Esophagus (tissue), 2 donors: Measurements from ENCODE around the gene ITPR1. TPM values are rescaled to one million over a fixed set of nuclear protein-coding genes. Genes with fewer than 3 reads are reported as not detected.

ENCODE experiments used
- H3K27ac ChIP-seq, 2 donors: one replicate each; pipeline ENCODE4 v1.5.1; 2013; ENCODE audit warnings: low read depth in 2 of 2, mild to moderate bottlenecking in 2 of 2, inconsistent platforms in 1 of 2, low read length in 1 of 2, moderate library complexity in 1 of 2
- H3K27me3 ChIP-seq, 2 donors: one replicate each; pipeline ENCODE4 v1.6.1; 2013; ENCODE audit warnings: low read length in 2 of 2, control low read depth in 1 of 2, mild to moderate bottlenecking in 1 of 2; ENCODE audit not compliant: insufficient read depth in 2 of 2, control insufficient read depth in 1 of 2
- H3K36me3 ChIP-seq, 2 donors: one replicate each; pipeline ENCODE4 v1.6.1; 2013; ENCODE audit warnings: low read length in 1 of 2; ENCODE audit not compliant: control insufficient read depth in 2 of 2, insufficient read depth in 2 of 2
- H3K4me1 ChIP-seq, 2 donors: one replicate each; pipeline ENCODE4 v1.6.1; 2013; ENCODE audit warnings: low read length in 1 of 2; ENCODE audit not compliant: control insufficient read depth in 2 of 2, insufficient read depth in 2 of 2
- H3K4me3 ChIP-seq, 2 donors: one replicate each; pipeline ENCODE4 v1.5.1; 2013; ENCODE audit warnings: low read length in 2 of 2, mild to moderate bottlenecking in 2 of 2, low read depth in 1 of 2, moderate library complexity in 1 of 2
- H3K9me3 ChIP-seq, 2 donors: one replicate each; pipeline ENCODE4 v1.6.1; 2013; ENCODE audit warnings: mild to moderate bottlenecking in 2 of 2, low read depth in 1 of 2, low read length in 1 of 2, moderate library complexity in 1 of 2; ENCODE audit not compliant: control insufficient read depth in 2 of 2, insufficient read depth in 1 of 2
- WGBS, 2 donors: extraction: QIAGEN DNeasy Blood & Tissue Kit; methylation state at CpG; one replicate each; pipeline ENCODE4 v1.1.7; 2013; 5-methylcytosine and 5-hydroxymethylcytosine counted together
- polyA plus RNA-seq, 2 donors: library from polyadenylated mRNA; stranded (reverse); fragments of 200-250 nt; gene quantifications; one replicate each; pipeline ENCODE4 v1.2.3, GENCODE V29; 2013
- donor health status: healthy with polysubstance abuse.
- donor health status: Bipolar disorder and iron deficiency.

The ITPR1 gene
- polyA plus RNA-seq, 2 donors = 7.5 to 16.3 TPM

GRCh38 chr3:4738737-4739274 lies 245.7 kb downstream of the ITPR1 start:
- Histone ChIP-seq H3K27ac (peak overlapping the region in 1 of 2 donors; percentile 71), H3K4me3 (no peak overlapping the region), H3K27me3 (no peaks in the 10 kb centered on the region), H3K9me3 (no peaks in the 10 kb centered on the region), H3K36me3 (peaks cover 0 to 3% of the 10 kb centered on the region in 2 donors), H3K4me1 (peaks cover 0 to 27% of the 10 kb centered on the region in 2 donors)
- WGBS, 2 donors = 85 to 86% methylated on average over 9 of the region's 9 CpGs

- no peaks in the 10 kb centered on the region for H3K27me3 ChIP-seq
Measured at GRCh38 chr3:4739289-4740236, 246.4 kb downstream of the ITPR1 start.

GRCh38 chr3:4740397-4741105 lies 247.4 kb downstream of the ITPR1 start:
- H3K27me3 ChIP-seq = no peaks in the 10 kb centered on the region
- peak overlapping the region; percentile 97 to 100 for H3K27ac ChIP-seq
- no peaks in the 10 kb centered on the region for H3K9me3 ChIP-seq
- H3K36me3 ChIP-seq = peaks cover 0 to 3% of the 10 kb centered on the region in 2 donors
- no peak overlapping the region for H3K4me3 ChIP-seq
- WGBS, 2 donors = 41 to 48% methylated on average over 13 of the region's 13 CpGs
- peaks cover 0 to 23% of the 10 kb centered on the region in 2 donors for H3K4me1 ChIP-seq

More at GRCh38 chr3:4739289-4740236, 246.4 kb downstream of the ITPR1 start:
- no peaks in the 10 kb centered on the region for H3K9me3 ChIP-seq
- no peak overlapping the region for H3K4me3 ChIP-seq
- WGBS, 2 donors = 92 to 93% methylated on average over 9 of the region's 9 CpGs
- H3K27ac ChIP-seq = peak overlapping the region; percentile 97 to 100
- peaks cover 0 to 27% of the 10 kb centered on the region in 2 donors for H3K4me1 ChIP-seq
- H3K36me3 ChIP-seq = peaks cover 0 to 3% of the 10 kb centered on the region in 2 donors

- Histone ChIP-seq H3K4me3 (no peak overlapping the region), H3K4me1 (peaks cover 0 to 25% of the 10 kb centered on the region in 2 donors), H3K36me3 (peaks cover 0 to 3% of the 10 kb centered on the region in 2 donors), H3K9me3 (no peaks in the 10 kb centered on the region), H3K27ac (peak overlapping the region; percentile 97 to 100), H3K27me3 (no peaks in the 10 kb centered on the region)
- WGBS, 2 donors = 27 to 39% methylated on average over 3 of the region's 3 CpGs
Measured at GRCh38 chr3:4741106-4741403, 247.9 kb downstream of the ITPR1 start.

- Histone ChIP-seq H3K27me3 (no peaks in the 10 kb centered on the region), H3K4me1 (peaks cover 3 to 23% of the 10 kb centered on the region in 2 donors), H3K36me3 (peaks cover 0 to 3% of the 10 kb centered on the region in 2 donors), H3K4me3 (no peak overlapping the region), H3K27ac (peak overlapping the region; percentile 97 to 100), H3K9me3 (no peaks in the 10 kb centered on the region)
- 27 to 40% methylated on average over 14 of the region's 14 CpGs for WGBS, 2 donors
Measured at GRCh38 chr3:4741404-4742307, 248.5 kb downstream of the ITPR1 start.

- H3K27me3 ChIP-seq = no peaks in the 10 kb centered on the region
- peaks cover 4 to 20% of the 10 kb centered on the region in 2 donors for H3K4me1 ChIP-seq
- peak overlapping the region; percentile 97 to 100 for H3K27ac ChIP-seq
- 83 to 85% methylated on average over 5 of the region's 5 CpGs for WGBS, 2 donors
- peaks cover 0 to 3% of the 10 kb centered on the region in 2 donors for H3K36me3 ChIP-seq
- no peaks in the 10 kb centered on the region for H3K9me3 ChIP-seq
- no peak overlapping the region for H3K4me3 ChIP-seq
Measured at GRCh38 chr3:4742359-4742758, 249.2 kb downstream of the ITPR1 start.

GRCh38 chr3:4743371-4743770 lies 250.2 kb downstream of the ITPR1 start:
- no peaks in the 10 kb centered on the region for H3K27me3 ChIP-seq
- no peaks in the 10 kb centered on the region for H3K9me3 ChIP-seq
- H3K4me1 ChIP-seq = peaks cover 5 to 19% of the 10 kb centered on the region in 2 donors
- H3K36me3 ChIP-seq = peaks cover 0 to 3% of the 10 kb centered on the region in 2 donors
- WGBS, 2 donors = 93 to 97% methylated on average over 4 of the region's 4 CpGs
- H3K4me3 ChIP-seq = no peak overlapping the region
- no peak overlapping the region for H3K27ac ChIP-seq

GRCh38 chr3:4744405-4745234 lies 251.5 kb downstream of the ITPR1 start:
- Histone ChIP-seq H3K36me3 (peaks cover 0 to 3% of the 10 kb centered on the region in 2 donors), H3K27me3 (no peaks in the 10 kb centered on the region), H3K9me3 (no peaks in the 10 kb centered on the region), H3K4me3 (no peak overlapping the region), H3K4me1 (peaks cover 5 to 16% of the 10 kb centered on the region in 2 donors), H3K27ac (peak overlapping the region in 1 of 2 donors; percentile 42)
- WGBS, 2 donors = 75 to 83% methylated on average over 3 of the region's 3 CpGs
